Stomach (tissue), 4 donors: ENCODE measurements around the gene FGF14.

ENCODE experiments used
- POLR2A ChIP-seq, 4 donors: fragments of 450-650 bp; IDR thresholded peaks; one replicate each; pipeline ENCODE4 v1.6.1; 2016; ENCODE audit warnings: antibody characterized with exemption in 4 of 4, control low read depth in 2 of 4, mild to moderate bottlenecking in 1 of 4, moderate library complexity in 1 of 4
- TF ChIP-seq, protein P1 (sequence below), 7 experiments: fragments of 450-650 bp in 4 of 7; fragments of 200-600 bp in 3 of 7; sonication (generic) in 3 of 7; IDR thresholded peaks; one replicate each; pipeline ENCODE4 v1.5.1; 2016 to 2019; ENCODE audit warnings: antibody characterized with exemption in 7 of 7, control low read depth in 2 of 7, mild to moderate bottlenecking in 1 of 7

DNA sequence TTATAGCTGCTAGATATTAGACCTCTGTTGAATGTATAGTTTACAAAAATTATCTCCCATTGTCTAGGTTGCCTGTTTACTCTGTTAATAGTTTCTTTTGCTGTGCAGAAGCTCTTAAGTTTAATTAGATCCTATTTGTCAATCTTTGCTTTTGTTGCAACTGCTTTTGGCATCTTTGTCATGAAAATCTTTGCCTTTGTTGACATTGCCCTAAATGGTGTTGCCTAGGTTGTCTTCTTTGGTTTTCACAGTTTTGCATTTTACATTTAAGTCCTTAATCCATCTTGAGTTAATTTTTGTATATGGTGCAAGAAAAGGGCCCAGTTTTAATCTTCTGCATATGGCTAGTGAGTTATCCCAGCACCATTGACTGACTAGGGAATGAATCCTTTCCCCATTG is 618.3 kb downstream of the FGF14 start:
- no peak for TF ChIP-seq POLR2A (IDR thresholded peaks at IDR 0.05)
- TF ChIP-seq, protein P1, sequence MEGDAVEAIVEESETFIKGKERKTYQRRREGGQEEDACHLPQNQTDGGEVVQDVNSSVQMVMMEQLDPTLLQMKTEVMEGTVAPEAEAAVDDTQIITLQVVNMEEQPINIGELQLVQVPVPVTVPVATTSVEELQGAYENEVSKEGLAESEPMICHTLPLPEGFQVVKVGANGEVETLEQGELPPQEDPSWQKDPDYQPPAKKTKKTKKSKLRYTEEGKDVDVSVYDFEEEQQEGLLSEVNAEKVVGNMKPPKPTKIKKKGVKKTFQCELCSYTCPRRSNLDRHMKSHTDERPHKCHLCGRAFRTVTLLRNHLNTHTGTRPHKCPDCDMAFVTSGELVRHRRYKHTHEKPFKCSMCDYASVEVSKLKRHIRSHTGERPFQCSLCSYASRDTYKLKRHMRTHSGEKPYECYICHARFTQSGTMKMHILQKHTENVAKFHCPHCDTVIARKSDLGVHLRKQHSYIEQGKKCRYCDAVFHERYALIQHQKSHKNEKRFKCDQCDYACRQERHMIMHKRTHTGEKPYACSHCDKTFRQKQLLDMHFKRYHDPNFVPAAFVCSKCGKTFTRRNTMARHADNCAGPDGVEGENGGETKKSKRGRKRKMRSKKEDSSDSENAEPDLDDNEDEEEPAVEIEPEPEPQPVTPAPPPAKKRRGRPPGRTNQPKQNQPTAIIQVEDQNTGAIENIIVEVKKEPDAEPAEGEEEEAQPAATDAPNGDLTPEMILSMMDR (IDR thresholded peaks at IDR 0.05): no peak
